Endothelial cell (in vitro differentiated cells): ENCODE results near the gene ENOPH1. TPM values are rescaled to one million over a fixed set of nuclear protein-coding genes. Genes with fewer than 3 reads are reported as not detected.

Source experiments
- DNase-seq: peaks from one replicate; pipeline ENCODE4 v3.0.0; 2021; ENCODE audit warnings: low spot score
- H3K27ac Mint-ChIP-seq: one replicate; pipeline ENCODE4 v1.8.0; 2021; ENCODE audit warnings: mixed read lengths, inconsistent platforms; ENCODE audit not compliant: unreplicated experiment
- H3K27me3 Mint-ChIP-seq: one replicate; pipeline ENCODE4 v1.8.0; 2021; ENCODE audit warnings: mild to moderate bottlenecking, moderate library complexity, mixed read lengths, inconsistent platforms; ENCODE audit not compliant: unreplicated experiment
- H3K36me3 Mint-ChIP-seq: one replicate; pipeline ENCODE4 v1.8.0; 2021; ENCODE audit warnings: mild to moderate bottlenecking, low read depth, mixed read lengths, inconsistent platforms; ENCODE audit not compliant: unreplicated experiment
- H3K4me1 Mint-ChIP-seq: one replicate; pipeline ENCODE4 v1.8.0; 2021; ENCODE audit warnings: mild to moderate bottlenecking, mixed read lengths, inconsistent platforms; ENCODE audit not compliant: unreplicated experiment
- H3K4me3 Mint-ChIP-seq: one replicate; pipeline ENCODE4 v1.8.0; 2021; ENCODE audit warnings: mild to moderate bottlenecking, mixed read lengths, inconsistent platforms; ENCODE audit not compliant: unreplicated experiment
- H3K9me3 Mint-ChIP-seq: one replicate; pipeline ENCODE4 v1.8.0; 2021; ENCODE audit warnings: mixed read lengths, inconsistent platforms; ENCODE audit not compliant: unreplicated experiment
- total RNA-seq: library from RNA; stranded (reverse); fragmentation: NEBNext Ultra II Directional; extraction: Animal tissue kit (Norgen Biotek cat#: 25700); gene quantifications from one replicate; pipeline ENCODE4 v1.2.1, GENCODE V29; 2021; ENCODE audit not compliant: unreplicated experiment
- TF ChIP-seq, protein P1 (sequence below): fragments of 200-600 bp; sonication (generic); IDR thresholded peaks from one replicate; pipeline ENCODE4 v1.5.0; 2021; ENCODE audit warnings: antibody characterized with exemption; ENCODE audit not compliant: unreplicated experiment

The ENOPH1 gene
- total RNA-seq, 1 donor from 2014 or later = 37.1 TPM

GRCh38 chr4:82482387-82482786 is 52.0 kb downstream of the ENOPH1 start:
- DNase-seq = no peak
- Mint-ChIP-seq H3K9me3 (no peaks in the 10 kb centered on the region), H3K36me3 (peaks cover 17% of the 10 kb centered on the region), H3K4me1 (no peaks in the 10 kb centered on the region), H3K27ac (no peak overlapping the region), H3K27me3 (peaks cover 8% of the 10 kb centered on the region), H3K4me3 (no peak overlapping the region)
- TF ChIP-seq, protein P1, sequence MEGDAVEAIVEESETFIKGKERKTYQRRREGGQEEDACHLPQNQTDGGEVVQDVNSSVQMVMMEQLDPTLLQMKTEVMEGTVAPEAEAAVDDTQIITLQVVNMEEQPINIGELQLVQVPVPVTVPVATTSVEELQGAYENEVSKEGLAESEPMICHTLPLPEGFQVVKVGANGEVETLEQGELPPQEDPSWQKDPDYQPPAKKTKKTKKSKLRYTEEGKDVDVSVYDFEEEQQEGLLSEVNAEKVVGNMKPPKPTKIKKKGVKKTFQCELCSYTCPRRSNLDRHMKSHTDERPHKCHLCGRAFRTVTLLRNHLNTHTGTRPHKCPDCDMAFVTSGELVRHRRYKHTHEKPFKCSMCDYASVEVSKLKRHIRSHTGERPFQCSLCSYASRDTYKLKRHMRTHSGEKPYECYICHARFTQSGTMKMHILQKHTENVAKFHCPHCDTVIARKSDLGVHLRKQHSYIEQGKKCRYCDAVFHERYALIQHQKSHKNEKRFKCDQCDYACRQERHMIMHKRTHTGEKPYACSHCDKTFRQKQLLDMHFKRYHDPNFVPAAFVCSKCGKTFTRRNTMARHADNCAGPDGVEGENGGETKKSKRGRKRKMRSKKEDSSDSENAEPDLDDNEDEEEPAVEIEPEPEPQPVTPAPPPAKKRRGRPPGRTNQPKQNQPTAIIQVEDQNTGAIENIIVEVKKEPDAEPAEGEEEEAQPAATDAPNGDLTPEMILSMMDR = no peak

DNA sequence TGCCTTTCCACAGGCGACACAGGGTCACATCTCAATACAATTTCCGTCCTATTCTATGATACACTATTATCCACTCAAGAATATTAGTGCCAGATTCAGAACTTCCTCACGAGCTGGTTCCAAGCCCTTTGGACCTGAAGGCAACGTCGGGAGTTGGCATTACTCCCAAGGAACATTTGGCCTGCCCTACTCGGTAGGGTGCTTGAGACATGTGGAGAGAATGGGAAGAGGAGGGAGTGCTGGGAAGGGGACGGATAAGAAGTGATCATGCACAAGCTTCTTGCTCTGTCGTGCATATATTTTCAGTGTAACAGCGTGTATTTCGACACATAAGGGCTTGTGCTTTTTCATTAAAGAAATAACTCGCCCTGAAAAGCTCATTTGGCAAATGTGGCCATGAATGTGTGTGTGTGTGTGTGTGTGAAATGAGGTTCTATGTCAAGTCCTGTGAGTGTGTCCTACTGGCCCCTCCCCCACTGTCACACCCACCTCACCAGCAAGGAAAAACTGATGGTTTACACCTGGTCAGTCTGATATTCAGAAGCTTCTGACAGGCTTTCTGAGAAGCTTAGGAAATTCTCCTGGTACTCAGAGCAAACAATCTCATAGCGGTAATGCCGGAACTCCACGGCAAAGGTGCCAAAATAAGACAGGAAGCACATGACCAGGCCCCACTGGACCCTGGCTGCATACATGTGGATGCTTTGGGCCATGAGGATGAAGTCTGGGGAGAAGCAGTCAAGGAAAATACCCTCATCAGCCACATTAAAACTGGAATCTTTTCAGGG is 54.8 kb downstream of the ENOPH1 start:
- H3K36me3 Mint-ChIP-seq = peaks cover 6% of the 10 kb centered on the region
- peaks cover 5% of the 10 kb centered on the region for H3K27me3 Mint-ChIP-seq
- DNase-seq = no peak
- H3K9me3 Mint-ChIP-seq = no peaks in the 10 kb centered on the region
- H3K27ac Mint-ChIP-seq = no peak overlapping the region
- TF ChIP-seq, protein P1 = no peak
- no peak overlapping the region for H3K4me3 Mint-ChIP-seq
- H3K4me1 Mint-ChIP-seq = no peaks in the 10 kb centered on the region

- Mint-ChIP-seq H3K27ac (no peak overlapping the region), H3K36me3 (no peaks in the 10 kb centered on the region), H3K27me3 (no peaks in the 10 kb centered on the region), H3K4me1 (no peaks in the 10 kb centered on the region), H3K4me3 (no peak overlapping the region), H3K9me3 (no peaks in the 10 kb centered on the region)
- DNase-seq = no peak
- TF ChIP-seq, protein P1 = no peak
Measured at GRCh38 chr4:82489076-82489475, 58.7 kb downstream of the ENOPH1 start.

- Mint-ChIP-seq H3K4me1 (no peaks in the 10 kb centered on the region), H3K4me3 (no peak overlapping the region), H3K27me3 (no peaks in the 10 kb centered on the region), H3K36me3 (no peaks in the 10 kb centered on the region), H3K27ac (no peak overlapping the region), H3K9me3 (no peaks in the 10 kb centered on the region)
- TF ChIP-seq, protein P1 = no peak
- no peak for DNase-seq
Measured at GRCh38 chr4:82489987-82490386, 59.6 kb downstream of the ENOPH1 start.

GRCh38 chr4:82491251-82491960 is 61.0 kb downstream of the ENOPH1 start:
- no peak for DNase-seq
- H3K4me3 Mint-ChIP-seq = no peak overlapping the region
- no peaks in the 10 kb centered on the region for H3K4me1 Mint-ChIP-seq
- TF ChIP-seq, protein P1 = no peak
- no peaks in the 10 kb centered on the region for H3K27me3 Mint-ChIP-seq
- no peaks in the 10 kb centered on the region for H3K36me3 Mint-ChIP-seq
- no peaks in the 10 kb centered on the region for H3K9me3 Mint-ChIP-seq
- no peak overlapping the region for H3K27ac Mint-ChIP-seq
